Activated CD4-positive, alpha-beta T cell treated with anti-CD3 and anti-CD28 coated beads, Interleukin-2, Interleukin-6, amounts not matched to agents 100 ng/mL and 50 ng/mL, durations not matched to agents 16 hours and 8 hours (primary cell): ENCODE data around the gene NMD3.
A peak's percentile ranks its signal among the peaks of the same experiment; 100 is the strongest.
"Not testable (repeated sequence)": the region's sequence is repeated elsewhere in the genome, so short reads cannot be mapped to it uniquely, and the experiment has no call there.

ENCODE experiments used
- DNase-seq: peaks from one replicate; pipeline ENCODE4 v3.0.0-alpha.2; 2020

NMD3 gene

GRCh38 chr3:161231861-161232260 lies 10.8 kb downstream of the NMD3 start:
- no peak for DNase-seq

DNA sequence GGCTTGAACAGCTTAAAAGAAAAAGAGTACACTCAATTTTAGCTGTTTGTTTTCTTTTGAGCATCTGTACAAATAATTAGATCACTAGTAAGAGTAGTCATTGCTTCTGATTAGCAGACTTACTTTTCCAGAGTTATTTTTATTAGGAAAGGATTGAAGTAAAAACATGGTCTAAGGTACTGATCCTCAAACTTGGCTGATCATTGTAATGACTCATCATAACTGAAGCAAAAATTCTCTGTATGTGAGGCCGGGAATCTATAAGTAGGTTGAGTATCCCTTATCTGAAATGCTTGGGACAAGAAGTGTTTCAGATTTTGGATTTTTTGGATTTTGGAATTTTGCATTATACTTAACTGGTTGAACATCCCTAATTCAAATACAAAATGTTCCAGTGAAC lies 12.4 kb downstream of the NMD3 start:
- DNase-seq, result no peak

- no peak for DNase-seq
These were observed 15.1 kb downstream of the NMD3 start for GRCh38 chr3:161236240-161236639.

- no peak for DNase-seq
These were observed 18.6 kb downstream of the NMD3 start for GRCh38 chr3:161239700-161240099.

DNA sequence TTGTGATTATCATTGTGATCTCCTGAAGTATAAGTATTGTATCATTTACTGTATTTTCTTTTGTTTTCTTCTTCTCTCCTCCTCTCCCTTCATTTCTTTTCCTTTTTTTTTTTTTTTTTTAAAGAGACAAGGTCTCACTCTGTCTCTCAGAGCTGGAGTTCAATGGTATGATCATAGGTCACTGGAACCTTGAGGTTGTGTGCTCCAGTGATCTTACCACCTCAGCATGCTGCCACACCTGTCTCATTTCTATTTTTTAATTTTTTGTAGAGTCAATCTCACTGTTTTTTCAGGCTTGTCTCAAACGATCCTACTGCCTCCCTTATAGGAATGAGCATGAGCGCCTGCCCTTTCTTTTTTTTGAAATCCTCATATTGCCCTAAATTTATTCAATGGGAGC lies 23.4 kb downstream of the NMD3 start:
- no peak for DNase-seq

GRCh38 chr3:161247049-161247448 lies 25.9 kb downstream of the NMD3 start:
- no peak for DNase-seq

DNA sequence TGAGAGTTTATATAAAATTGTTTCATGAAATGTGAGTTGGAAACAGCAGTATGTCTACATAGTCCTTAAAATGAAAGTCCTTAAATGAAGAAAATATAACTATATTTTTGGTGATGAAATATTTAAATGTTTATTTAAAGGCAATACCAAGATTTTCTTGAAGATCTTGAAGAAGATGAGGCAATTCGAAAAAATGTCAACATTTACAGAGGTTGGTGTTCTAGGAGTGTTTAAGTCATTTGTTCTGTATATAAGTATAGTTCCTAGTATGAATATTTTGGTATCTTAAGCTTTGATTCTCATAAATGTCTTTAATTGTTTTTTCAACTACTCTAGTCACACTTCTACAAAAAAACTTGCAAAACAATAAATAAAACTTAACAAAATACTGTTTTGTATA lies 29.0 kb downstream of the NMD3 start:
- no peak for DNase-seq

GRCh38 chr3:161251716-161252115 lies 30.6 kb downstream of the NMD3 start:
- no peak for DNase-seq

GRCh38 chr3:161252143-161252542 lies 31.0 kb downstream of the NMD3 start:
- no peak for DNase-seq

DNA sequence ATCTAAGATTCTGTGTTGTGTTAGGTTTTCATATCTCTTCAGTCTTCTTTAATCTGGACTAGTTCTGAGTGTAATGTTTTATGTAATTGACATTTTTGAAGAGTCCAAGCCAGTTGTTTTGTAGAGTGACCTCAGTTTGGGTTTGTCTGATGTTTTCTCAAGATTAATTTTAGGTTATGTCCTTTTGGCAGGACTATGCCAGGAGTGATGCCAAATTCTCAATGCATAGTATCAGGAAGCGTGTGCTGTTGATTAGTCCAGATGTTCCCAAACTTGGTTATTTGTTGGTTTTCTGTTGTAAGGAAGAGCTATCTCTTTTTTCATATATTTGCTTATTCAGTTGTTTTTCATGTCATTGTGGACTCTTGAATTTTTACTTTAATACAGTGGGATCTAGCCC lies 32.6 kb downstream of the NMD3 start:
- DNase-seq, result no peak

- DNase-seq, result no peak
These were observed 33.8 kb downstream of the NMD3 start for GRCh38 chr3:161254861-161255260.

- no peak for DNase-seq
These were observed 41.9 kb downstream of the NMD3 start for GRCh38 chr3:161263057-161263456.

DNA sequence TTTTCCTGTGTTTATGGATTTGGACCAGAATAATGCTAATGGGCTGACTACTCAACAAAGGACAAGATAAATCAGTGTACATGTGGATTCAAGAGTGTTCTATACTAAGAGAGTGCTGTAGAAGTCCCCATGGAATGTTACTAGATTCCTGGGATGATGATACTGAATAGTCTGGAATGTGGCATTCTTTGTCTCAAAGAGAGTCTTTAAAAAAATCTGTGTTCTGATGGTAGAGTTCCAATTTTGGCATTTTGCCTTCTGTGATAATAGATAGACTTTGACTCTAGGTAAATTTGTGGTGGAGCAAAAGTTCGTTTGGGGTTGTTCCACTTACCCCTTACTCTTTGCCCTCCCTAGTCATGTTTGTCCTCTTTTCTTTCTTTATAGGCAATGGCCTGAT lies 43.7 kb downstream of the NMD3 start:
- no peak for DNase-seq

- DNase-seq, result no peak
These were observed 44.9 kb downstream of the NMD3 start for GRCh38 chr3:161265916-161266571.

DNA sequence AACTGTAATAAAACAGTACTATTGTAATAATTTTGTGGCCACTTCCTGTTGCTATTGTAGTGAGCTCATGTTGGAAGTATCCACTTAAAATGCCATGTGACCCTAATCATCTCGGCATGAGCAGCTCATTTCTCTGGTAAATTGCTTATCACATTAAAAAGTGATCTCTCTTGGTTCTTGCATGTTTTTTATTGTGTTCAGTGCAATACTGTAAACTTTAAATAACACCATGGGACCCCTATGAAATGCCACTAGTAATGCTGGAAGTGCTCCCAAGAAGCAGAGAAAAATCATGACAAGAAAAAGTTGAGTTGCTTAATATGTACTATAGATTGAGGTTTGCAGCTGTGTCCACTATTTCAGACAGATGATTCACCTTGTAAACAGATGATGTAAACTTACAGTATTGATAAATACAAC lies 45.6 kb downstream of the NMD3 start:
- DNase-seq, result no peak

DNA sequence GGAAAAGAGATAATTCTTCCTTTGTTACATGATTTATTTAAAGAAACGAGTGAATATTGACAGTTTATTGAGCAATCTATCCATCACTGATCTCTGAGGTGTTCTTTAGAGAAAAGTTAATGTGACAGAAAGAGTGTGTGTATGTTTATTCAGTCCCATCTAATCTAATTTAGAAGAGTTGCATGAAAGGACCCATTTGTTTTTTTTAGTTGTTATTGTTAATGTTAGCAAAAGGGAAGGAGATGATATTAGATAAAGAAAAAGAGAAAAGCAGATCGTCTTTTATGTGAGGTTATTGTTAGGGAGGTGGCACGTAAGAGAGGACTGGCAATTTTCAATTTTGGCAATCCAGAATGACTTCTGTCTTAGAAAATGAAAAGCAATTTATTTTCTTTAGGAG lies 46.5 kb downstream of the NMD3 start:
- no peak for DNase-seq

DNA sequence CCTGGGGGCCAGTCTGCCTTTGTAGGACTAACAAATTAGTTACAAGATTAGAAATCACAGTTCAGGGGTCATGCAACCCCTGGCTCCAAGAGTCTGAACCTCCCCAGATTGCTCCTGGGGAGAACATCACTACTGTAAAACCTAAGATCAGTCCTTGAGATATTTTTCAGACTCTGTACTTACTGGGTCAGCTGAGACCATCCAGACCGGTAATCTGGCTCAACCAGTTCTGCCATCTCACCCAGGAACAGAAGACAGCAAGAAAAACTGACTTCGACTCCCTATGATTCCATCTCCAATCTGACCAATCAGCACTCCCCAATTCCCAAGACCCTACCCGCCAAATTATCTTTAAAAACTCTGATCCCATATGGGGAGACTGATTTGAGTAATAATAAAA lies 47.5 kb downstream of the NMD3 start:
- no peak for DNase-seq

GRCh38 chr3:161270991-161271390 lies 49.9 kb downstream of the NMD3 start:
- DNase-seq, result no peak

DNA sequence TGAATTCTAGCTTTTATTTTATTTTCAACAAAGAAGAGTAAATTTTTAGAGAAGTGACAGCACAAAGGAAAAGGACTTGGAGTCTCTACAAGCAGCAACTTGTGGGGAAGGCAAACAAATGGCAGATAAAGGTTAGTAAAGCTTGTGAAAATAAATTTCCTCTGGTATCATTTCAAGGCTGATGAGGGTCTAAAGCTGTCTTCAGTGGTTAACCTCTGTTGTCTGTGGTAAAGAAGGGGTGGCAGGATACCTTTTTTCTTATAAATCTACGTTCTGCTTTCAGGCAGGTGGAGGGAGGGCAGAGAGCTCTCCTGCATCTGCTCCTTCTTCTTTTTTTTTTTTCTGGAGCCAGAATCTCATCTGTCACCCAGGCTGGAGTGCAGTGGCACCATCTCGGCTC lies 50.5 kb downstream of the NMD3 start:
- DNase-seq, result no peak

DNA sequence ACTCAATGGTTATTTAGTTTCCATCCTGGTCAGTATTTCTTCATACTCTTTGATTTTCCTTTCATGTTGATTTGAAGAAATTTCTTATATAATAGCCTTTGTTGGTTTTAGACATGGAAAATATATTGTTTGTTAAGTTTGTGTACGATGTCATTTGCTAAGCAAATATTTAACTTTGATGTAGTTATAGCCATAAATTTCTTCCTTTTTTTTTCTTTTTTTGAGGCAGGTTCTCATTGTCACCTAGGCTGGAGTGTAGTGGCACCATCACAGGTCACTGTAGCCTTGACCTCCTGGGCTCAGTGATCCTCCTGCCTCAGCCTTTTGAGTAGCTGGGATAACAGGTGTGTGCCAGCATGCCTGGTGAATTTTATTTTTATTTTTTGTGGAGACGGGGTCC lies 51.4 kb downstream of the NMD3 start:
- no peak for DNase-seq

- DNase-seq, result peak; percentile 27
These were observed 52.6 kb downstream of the NMD3 start for GRCh38 chr3:161273589-161274218.

GRCh38 chr3:161274691-161275298 lies 53.7 kb downstream of the NMD3 start:
- DNase-seq, result peak; percentile 68

- DNase-seq, result no peak
These were observed 54.8 kb downstream of the NMD3 start for GRCh38 chr3:161275919-161276318.

GRCh38 chr3:161282387-161282786 lies 61.3 kb downstream of the NMD3 start:
- not testable (repeated sequence) for DNase-seq

DNA sequence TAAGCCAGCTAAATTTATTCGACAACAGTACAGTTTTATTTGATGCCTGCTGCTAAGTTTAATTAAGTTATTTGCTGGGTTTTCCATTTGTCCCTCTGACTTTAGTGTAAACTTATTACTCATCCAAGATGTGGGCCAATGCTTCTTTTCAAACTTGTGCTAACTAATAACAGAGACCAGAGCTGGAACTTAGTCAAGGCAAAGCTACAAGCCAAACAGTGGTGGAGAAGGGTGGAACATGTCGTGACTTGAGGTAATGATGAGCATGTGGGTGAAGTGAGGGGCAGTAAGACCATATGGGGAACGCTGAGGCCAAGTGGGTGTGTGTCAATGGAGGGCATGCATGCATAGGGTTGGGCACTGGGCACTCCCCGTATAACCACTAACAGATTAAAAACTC lies 63.9 kb downstream of the NMD3 start:
- DNase-seq, result no peak
